Panc1 (cell line): ENCODE measurements around the gene TYRP1.

Experiments
- POLR2AphosphoS5 ChIP-seq: IDR thresholded peaks from 2 replicates; pipeline ENCODE4 v1.6.1; 2012; ENCODE audit warnings: mild to moderate bottlenecking, low read depth, low read length, moderate library complexity
- SIN3A ChIP-seq: IDR thresholded peaks from 2 replicates; pipeline ENCODE4 v1.6.1; 2012; ENCODE audit warnings: low read depth, mild to moderate bottlenecking, low read length, moderate library complexity, borderline replicate concordance; ENCODE audit not compliant: insufficient read depth
- TCF7L2 ChIP-seq: IDR thresholded peaks from 2 replicates; pipeline ENCODE4 v1.6.1; 2011; ENCODE audit warnings: mild to moderate bottlenecking, low read depth, low read length, inconsistent platforms
- TF ChIP-seq, protein P1 (sequence below): fragments of 450-650 bp; IDR thresholded peaks from 2 replicates; pipeline ENCODE4 v1.5.1; 2017; ENCODE audit warnings: mild to moderate bottlenecking
- TF ChIP-seq, protein P2 (sequence below), 2 experiments: IDR thresholded peaks; 2 replicates each; pipeline ENCODE4 v1.6.1; 2011 to 2012; ENCODE audit warnings: low read depth in 2 of 2, control low read depth in 1 of 2, low read length in 1 of 2, mild to moderate bottlenecking in 1 of 2, moderate library complexity in 1 of 2; ENCODE audit not compliant: insufficient read depth in 1 of 2

- TF ChIP-seq, protein P1, sequence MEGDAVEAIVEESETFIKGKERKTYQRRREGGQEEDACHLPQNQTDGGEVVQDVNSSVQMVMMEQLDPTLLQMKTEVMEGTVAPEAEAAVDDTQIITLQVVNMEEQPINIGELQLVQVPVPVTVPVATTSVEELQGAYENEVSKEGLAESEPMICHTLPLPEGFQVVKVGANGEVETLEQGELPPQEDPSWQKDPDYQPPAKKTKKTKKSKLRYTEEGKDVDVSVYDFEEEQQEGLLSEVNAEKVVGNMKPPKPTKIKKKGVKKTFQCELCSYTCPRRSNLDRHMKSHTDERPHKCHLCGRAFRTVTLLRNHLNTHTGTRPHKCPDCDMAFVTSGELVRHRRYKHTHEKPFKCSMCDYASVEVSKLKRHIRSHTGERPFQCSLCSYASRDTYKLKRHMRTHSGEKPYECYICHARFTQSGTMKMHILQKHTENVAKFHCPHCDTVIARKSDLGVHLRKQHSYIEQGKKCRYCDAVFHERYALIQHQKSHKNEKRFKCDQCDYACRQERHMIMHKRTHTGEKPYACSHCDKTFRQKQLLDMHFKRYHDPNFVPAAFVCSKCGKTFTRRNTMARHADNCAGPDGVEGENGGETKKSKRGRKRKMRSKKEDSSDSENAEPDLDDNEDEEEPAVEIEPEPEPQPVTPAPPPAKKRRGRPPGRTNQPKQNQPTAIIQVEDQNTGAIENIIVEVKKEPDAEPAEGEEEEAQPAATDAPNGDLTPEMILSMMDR = no peak
- TF ChIP-seq POLR2AphosphoS5 = no peak
- no peak for TF ChIP-seq SIN3A
- TF ChIP-seq, protein P2, sequence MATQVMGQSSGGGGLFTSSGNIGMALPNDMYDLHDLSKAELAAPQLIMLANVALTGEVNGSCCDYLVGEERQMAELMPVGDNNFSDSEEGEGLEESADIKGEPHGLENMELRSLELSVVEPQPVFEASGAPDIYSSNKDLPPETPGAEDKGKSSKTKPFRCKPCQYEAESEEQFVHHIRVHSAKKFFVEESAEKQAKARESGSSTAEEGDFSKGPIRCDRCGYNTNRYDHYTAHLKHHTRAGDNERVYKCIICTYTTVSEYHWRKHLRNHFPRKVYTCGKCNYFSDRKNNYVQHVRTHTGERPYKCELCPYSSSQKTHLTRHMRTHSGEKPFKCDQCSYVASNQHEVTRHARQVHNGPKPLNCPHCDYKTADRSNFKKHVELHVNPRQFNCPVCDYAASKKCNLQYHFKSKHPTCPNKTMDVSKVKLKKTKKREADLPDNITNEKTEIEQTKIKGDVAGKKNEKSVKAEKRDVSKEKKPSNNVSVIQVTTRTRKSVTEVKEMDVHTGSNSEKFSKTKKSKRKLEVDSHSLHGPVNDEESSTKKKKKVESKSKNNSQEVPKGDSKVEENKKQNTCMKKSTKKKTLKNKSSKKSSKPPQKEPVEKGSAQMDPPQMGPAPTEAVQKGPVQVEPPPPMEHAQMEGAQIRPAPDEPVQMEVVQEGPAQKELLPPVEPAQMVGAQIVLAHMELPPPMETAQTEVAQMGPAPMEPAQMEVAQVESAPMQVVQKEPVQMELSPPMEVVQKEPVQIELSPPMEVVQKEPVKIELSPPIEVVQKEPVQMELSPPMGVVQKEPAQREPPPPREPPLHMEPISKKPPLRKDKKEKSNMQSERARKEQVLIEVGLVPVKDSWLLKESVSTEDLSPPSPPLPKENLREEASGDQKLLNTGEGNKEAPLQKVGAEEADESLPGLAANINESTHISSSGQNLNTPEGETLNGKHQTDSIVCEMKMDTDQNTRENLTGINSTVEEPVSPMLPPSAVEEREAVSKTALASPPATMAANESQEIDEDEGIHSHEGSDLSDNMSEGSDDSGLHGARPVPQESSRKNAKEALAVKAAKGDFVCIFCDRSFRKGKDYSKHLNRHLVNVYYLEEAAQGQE (IDR thresholded peaks at IDR 0.05; ENCODE audit: insufficient read depth in 1 of 2, low read depth in 2 of 2, low read length in 1 of 2) = no peak
- no peak for TF ChIP-seq TCF7L2
Measured at GRCh38 chr9:12699529-12699928, 6.3 kb downstream of the TYRP1 start.
